Activated T-cell treated with anti-CD3 and anti-CD28 coated beads for 4 hours (primary cell): Measurements from ENCODE around the gene PRR12.

Source experiments
- DNase-seq: peaks from one replicate; pipeline ENCODE4 v3.0.0-alpha.2; 2020

The PRR12 gene

GRCh38 chr19:49669516-49669915, 78.5 kb downstream of the PRR12 start:
- no peak for DNase-seq

GRCh38 chr19:49672131-49672919, 81.3 kb downstream of the PRR12 start:
- DNase-seq = peak; percentile 66
